ENCODE results near the gene U2SURP.

The U2SURP gene

DNA sequence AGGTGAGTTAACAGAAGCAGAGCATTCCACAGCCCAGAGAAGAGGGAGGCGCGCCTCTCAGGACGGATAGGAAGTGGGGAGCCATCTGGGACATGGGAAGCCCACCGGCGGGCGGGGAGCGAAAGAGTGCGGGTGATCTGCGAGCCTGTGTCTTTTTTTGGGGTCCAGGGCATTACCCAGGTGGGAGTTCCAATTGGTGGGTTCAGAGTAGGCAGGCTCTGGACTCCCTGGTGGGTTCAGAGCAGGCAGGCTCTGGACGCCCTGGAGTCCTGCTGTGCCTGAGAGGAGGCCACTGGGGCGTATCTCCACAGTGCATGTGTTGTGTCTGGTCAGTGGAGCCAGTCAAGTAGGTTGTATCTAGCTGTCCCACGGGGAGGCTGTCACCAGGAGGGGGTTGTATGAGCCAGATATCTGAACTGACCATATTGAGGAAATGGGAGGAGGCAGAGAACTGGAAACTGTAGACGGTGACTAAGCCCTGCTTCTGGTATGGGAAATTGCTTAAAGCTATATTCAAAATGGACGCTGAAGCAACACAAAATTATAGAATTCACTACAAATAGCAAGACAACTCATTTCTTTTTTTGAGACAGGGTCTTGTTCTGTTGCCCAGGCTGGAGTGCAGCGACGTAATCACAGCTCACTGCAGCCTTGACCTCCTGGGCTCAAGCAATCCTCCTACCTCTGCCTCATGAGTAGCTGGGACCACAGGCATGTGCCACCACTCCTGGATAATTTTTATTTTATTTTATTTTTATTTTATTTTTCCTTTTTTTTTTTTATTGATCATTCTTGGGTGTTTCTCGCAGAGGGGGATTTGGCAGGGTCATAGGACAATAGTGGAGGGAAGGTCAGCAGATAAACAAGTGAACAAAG lies 83.7 kb downstream of the U2SURP start:
- Histone ChIP-seq H3K27ac (ENCODE audit: low read depth, low read length) (no peak overlapping the region), H3K27me3 (ENCODE audit: control insufficient read depth, insufficient read depth, low read length) (no peaks in the 10 kb centered on the region), H3K36me3 (ENCODE audit: control insufficient read depth, insufficient read depth, low read length) (no peaks in the 10 kb centered on the region), H3K9ac (ENCODE audit: low read length) (no peak overlapping the region), H3K4me1 (ENCODE audit: control insufficient read depth, insufficient read depth, low read length) (no peaks in the 10 kb centered on the region), H3K4me3 (ENCODE audit: low read length) (no peak overlapping the region)

DNA sequence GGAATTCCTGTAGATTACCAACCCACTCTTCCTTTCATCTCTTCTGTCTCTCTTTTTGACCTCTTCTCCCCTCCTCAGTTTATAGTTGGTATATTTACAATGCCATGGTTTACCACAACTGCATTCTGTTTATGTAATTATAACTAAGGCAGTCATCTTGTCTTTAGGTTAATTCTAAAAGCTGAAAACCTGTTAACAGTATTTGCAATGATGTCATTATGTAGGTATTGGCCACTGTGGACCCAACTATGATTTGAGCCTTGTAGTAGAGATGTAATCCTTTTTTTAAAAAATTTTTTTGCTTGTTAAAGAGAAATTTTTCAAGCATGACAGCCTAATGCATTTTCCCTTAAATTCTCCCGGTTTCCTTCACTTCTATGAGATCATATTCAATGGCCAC lies 87.5 kb downstream of the U2SURP start:
- Histone ChIP-seq H3K4me1 (ENCODE audit: control insufficient read depth, insufficient read depth, low read length) (no peaks in the 10 kb centered on the region), H3K9ac (ENCODE audit: low read length) (no peak overlapping the region), H3K27ac (ENCODE audit: low read depth, low read length) (no peak overlapping the region), H3K27me3 (ENCODE audit: control insufficient read depth, insufficient read depth, low read length) (no peaks in the 10 kb centered on the region), H3K4me3 (ENCODE audit: low read length) (no peak overlapping the region), H3K36me3 (ENCODE audit: control insufficient read depth, insufficient read depth, low read length) (no peaks in the 10 kb centered on the region)

DNA sequence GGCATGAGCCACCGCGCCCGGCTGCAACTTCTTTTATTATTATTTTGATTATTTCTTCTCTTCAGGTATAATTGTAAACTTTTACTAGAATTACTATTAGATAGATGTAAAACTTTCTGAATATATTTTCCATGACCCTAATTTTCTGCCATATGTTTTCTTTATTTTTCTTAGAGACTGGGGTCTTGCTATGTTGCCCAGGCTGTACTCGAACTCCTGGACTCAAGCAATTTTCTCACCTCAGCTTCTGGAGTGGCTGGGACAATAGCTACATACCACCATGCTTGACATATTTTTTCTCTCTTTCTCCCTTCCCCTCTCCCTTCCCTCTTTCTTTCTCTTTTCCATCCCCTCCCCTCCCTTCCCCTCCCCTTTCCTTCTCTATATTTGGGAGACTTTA lies 88.6 kb downstream of the U2SURP start:
- no peaks in the 10 kb centered on the region for H3K36me3 ChIP-seq (ENCODE audit: control insufficient read depth, insufficient read depth, low read length)
- no peak overlapping the region for H3K4me3 ChIP-seq (ENCODE audit: low read length)
- no peaks in the 10 kb centered on the region for H3K4me1 ChIP-seq (ENCODE audit: control insufficient read depth, insufficient read depth, low read length)
- no peaks in the 10 kb centered on the region for H3K27me3 ChIP-seq (ENCODE audit: control insufficient read depth, insufficient read depth, low read length)
- H3K27ac ChIP-seq (ENCODE audit: low read depth, low read length), result no peak overlapping the region
- no peak overlapping the region for H3K9ac ChIP-seq (ENCODE audit: low read length)

DNA sequence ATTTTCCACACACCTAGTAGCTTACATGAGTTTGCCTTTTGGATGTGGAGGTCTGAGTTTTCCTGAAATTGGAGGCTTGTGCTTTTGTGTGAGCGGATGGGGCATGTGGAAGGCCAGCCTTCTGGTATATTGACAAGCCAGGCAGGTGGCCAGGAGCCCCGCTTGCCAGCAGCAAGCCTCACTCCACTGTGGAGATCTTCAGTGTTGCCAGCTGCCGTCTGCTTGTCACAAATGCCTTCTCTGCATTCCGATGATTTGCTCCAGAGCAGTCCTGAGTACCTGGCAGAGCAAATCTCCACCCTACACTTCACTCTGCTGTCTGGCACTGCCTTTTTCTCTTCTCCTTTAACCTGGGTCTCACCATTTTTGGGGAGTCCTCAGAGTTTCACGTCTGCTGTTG lies 89.1 kb downstream of the U2SURP start:
- Histone ChIP-seq H3K4me3 (ENCODE audit: low read length) (no peak overlapping the region), H3K4me1 (ENCODE audit: control insufficient read depth, insufficient read depth, low read length) (no peaks in the 10 kb centered on the region), H3K9ac (ENCODE audit: low read length) (no peak overlapping the region), H3K27ac (ENCODE audit: low read depth, low read length) (no peak overlapping the region), H3K36me3 (ENCODE audit: control insufficient read depth, insufficient read depth, low read length) (no peaks in the 10 kb centered on the region), H3K27me3 (ENCODE audit: control insufficient read depth, insufficient read depth, low read length) (no peaks in the 10 kb centered on the region)

DNA sequence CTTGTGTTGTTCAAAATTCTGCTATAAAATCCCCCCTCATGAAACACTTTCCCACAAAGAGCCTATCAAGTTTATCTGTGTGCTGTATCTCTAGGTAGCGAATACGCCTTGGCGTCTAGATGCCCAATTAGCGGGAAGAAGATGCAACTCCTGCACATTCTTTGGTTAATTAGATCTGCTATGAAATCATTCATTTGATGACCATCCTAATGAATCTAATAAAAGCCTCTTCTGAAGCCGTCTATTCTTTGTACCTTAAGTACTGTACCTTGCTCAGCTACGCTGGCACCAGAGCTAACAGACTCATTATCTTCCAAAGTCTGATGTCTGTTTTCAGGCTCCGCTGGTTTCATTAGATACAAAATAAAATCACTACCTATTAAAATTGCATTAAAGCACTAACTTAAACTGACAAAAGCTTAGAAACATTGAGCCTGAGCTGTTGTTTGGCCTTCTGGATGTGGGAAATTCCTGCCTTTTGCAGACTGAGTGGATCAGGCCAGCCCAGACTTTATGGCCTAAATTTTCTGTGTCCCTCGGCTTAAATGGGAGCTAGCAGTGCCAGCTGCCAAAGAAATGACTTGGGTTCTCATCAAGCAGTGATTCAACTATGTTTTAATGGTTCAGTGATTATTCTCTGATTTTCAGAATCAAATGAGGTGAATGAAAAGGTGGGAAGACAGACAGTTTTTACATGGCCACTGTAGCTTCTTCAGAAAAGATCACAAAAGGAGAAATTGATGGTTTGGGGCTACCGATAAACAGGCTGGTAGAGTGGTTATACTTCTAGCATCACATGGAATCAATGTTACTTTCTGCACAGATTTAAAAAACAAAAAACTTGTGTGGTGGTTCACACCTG lies 89.8 kb downstream of the U2SURP start:
- Histone ChIP-seq H3K27ac (ENCODE audit: low read depth, low read length) (no peak overlapping the region), H3K36me3 (ENCODE audit: control insufficient read depth, insufficient read depth, low read length) (no peaks in the 10 kb centered on the region), H3K9ac (ENCODE audit: low read length) (no peak overlapping the region)

DNA sequence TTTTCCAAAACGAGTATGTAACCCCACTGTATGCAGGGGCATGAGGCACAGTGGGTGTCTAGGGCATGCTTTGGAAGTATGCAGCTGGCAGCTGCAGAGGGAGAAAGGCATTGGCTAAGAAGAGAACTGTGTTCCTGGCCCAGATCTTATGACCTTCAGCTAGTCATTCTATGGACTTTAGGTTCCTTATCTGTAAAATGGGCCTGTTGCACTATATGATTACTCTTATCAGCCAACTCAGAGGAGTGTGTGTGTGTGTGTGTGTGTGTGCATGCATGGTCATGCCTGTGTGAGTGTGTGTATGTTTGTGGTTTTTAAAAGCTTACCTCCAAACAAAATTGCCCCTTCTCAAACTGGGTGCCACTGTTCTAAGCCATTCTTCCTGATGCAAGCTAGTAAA lies 90.8 kb downstream of the U2SURP start:
- no peaks in the 10 kb centered on the region for H3K36me3 ChIP-seq (ENCODE audit: control insufficient read depth, insufficient read depth, low read length)
- H3K9ac ChIP-seq (ENCODE audit: low read length), result no peak overlapping the region
- no peaks in the 10 kb centered on the region for H3K4me1 ChIP-seq (ENCODE audit: control insufficient read depth, insufficient read depth, low read length)
- no peaks in the 10 kb centered on the region for H3K27me3 ChIP-seq (ENCODE audit: control insufficient read depth, insufficient read depth, low read length)
- H3K27ac ChIP-seq (ENCODE audit: low read depth, low read length), result no peak overlapping the region
- H3K4me3 ChIP-seq (ENCODE audit: low read length), result no peak overlapping the region

More for the DNA sequence above, 89.8 kb downstream of the U2SURP start:
- no peaks in the 10 kb centered on the region for H3K4me1 ChIP-seq (ENCODE audit: control insufficient read depth, insufficient read depth, low read length)
- no peak overlapping the region for H3K4me3 ChIP-seq (ENCODE audit: low read length)
- H3K27me3 ChIP-seq (ENCODE audit: control insufficient read depth, insufficient read depth, low read length), result no peaks in the 10 kb centered on the region

DNA sequence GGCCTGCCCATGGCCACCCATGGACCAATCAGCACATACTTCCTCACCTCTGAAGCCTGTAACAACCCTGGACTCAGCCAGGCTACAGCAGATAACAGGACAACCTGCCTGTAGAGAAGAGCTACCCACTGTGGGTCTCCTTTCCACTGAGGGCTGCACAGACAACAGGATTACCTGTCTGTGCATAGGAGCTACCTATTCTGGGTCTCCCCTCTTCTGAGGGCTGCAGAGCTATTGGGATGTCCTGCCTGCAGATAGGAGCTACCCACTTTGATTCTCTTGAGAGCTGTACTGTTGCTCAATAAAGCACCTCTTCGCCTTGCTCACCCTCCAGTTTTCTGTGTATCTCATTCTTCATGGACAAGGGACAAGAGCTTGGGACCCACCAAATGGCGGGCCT lies 94.4 kb downstream of the U2SURP start:
- H3K27me3 ChIP-seq (ENCODE audit: control insufficient read depth, insufficient read depth, low read length), result no peaks in the 10 kb centered on the region
- H3K4me1 ChIP-seq (ENCODE audit: control insufficient read depth, insufficient read depth, low read length), result no peaks in the 10 kb centered on the region
- H3K27ac ChIP-seq (ENCODE audit: low read depth, low read length), result no peak overlapping the region

DNA sequence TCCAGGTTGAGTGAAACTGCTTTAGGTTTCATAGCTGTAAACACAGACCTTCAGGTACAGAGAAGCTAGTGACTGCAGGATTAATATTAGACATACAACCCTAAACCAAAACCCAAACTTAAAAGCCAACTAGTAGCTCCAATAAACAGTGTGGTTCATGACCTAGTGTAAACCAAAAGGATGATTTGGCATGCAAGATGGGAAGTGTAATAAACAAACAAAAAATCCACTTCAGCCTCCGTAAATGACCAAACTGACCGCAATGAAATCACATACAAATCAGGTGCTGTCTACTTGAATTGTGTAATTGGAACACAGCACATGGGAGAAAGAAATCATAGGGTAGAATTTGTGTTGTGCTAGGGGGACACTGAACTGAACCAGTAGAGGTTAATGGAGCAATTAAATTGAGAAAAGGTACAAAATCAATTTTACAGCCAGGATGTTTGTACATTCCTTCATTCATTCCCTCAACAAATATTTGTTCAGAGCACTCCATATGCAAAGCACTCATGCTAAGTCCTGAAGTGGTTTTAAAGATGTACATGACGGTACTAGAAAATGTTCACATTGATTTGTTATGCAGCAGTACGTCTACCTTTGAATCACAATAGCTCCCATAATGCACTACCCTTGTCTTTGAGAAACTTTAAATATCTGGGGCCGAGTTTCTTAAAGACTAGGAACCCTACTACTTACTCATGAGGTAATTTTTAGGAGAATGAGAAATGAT lies 96.8 kb downstream of the U2SURP start:
- no peaks in the 10 kb centered on the region for H3K36me3 ChIP-seq (ENCODE audit: control insufficient read depth, insufficient read depth, low read length)
- H3K27ac ChIP-seq (ENCODE audit: low read depth, low read length), result no peak overlapping the region
- H3K27me3 ChIP-seq (ENCODE audit: control insufficient read depth, insufficient read depth, low read length), result no peaks in the 10 kb centered on the region
- H3K4me1 ChIP-seq (ENCODE audit: control insufficient read depth, insufficient read depth, low read length), result no peaks in the 10 kb centered on the region
- no peak overlapping the region for H3K4me3 ChIP-seq (ENCODE audit: low read length)
- no peak overlapping the region for H3K9ac ChIP-seq (ENCODE audit: low read length)

More for the DNA sequence above, 94.4 kb downstream of the U2SURP start:
- Histone ChIP-seq H3K36me3 (ENCODE audit: control insufficient read depth, insufficient read depth, low read length) (no peaks in the 10 kb centered on the region), H3K4me3 (ENCODE audit: low read length) (no peak overlapping the region), H3K9ac (ENCODE audit: low read length) (no peak overlapping the region)

DNA sequence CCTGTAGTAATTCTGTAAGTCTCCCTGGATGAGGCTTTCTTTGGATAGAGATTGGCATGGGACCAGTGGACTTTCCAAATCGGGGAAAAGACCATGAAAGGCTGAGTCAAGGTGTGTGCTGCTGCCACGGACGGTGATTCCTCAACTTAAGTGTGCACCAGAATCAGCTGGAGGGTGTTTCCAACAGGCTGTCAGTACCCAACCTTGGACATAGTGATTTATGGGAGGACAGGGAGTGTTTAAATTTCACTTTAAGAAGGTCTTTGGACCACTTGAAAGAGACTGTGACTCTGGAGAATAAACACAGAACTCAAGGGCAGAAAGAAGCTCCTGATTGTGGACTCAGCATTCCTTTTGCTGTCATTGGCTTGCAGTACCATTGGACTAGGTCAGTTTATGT lies 97.8 kb downstream of the U2SURP start:
- no peak overlapping the region for H3K4me3 ChIP-seq (ENCODE audit: low read length)
- no peaks in the 10 kb centered on the region for H3K4me1 ChIP-seq (ENCODE audit: control insufficient read depth, insufficient read depth, low read length)
- no peaks in the 10 kb centered on the region for H3K36me3 ChIP-seq (ENCODE audit: control insufficient read depth, insufficient read depth, low read length)
- H3K27me3 ChIP-seq (ENCODE audit: control insufficient read depth, insufficient read depth, low read length), result no peaks in the 10 kb centered on the region
- no peak overlapping the region for H3K27ac ChIP-seq (ENCODE audit: low read depth, low read length)
- H3K9ac ChIP-seq (ENCODE audit: low read length), result no peak overlapping the region

DNA sequence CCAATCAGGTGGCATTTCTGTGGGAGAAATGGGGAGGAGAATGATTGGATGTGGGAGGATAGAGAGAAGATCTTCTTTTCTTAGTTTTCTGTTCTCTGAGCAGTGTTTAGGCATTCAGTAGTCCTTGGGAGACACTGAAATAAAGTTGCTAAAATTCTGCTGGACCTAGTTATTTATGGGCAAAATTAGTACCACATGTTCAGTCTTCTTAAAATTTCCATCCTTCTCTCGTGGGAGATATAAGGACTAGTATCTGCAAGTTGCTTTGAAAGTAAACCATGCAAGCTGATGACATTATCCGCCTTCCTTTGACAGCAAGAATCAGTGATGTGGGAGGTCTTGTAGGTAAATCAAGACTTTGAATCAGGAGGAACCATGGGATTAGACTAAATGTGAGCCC lies 98.3 kb downstream of the U2SURP start:
- no peak overlapping the region for H3K27ac ChIP-seq (ENCODE audit: low read depth, low read length)

DNA sequence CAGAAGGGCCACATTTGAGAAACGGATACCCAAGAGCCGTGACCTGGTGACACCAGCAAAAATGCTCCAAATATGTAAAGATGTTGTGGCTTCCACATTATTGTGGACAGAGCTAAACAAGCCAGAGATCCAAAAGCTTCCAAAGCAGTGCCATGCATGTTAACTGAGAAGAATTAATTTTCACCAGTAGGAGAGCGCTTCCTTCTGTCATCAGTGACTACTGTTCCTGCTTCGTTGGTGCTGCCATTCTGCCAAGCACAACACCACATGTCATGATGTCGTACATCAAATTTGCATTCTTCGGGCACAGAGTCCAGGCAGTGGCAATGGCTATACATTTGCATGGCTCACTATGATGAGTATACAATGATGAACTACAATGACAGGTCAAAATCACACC lies 99.1 kb downstream of the U2SURP start:
- H3K9ac ChIP-seq (ENCODE audit: low read length), result no peak overlapping the region
- no peaks in the 10 kb centered on the region for H3K36me3 ChIP-seq (ENCODE audit: control insufficient read depth, insufficient read depth, low read length)
- H3K27ac ChIP-seq (ENCODE audit: low read depth, low read length), result no peak overlapping the region
- no peaks in the 10 kb centered on the region for H3K27me3 ChIP-seq (ENCODE audit: control insufficient read depth, insufficient read depth, low read length)
- no peak overlapping the region for H3K4me3 ChIP-seq (ENCODE audit: low read length)
- no peaks in the 10 kb centered on the region for H3K4me1 ChIP-seq (ENCODE audit: control insufficient read depth, insufficient read depth, low read length)

More for the DNA sequence above, 98.3 kb downstream of the U2SURP start:
- Histone ChIP-seq H3K4me1 (ENCODE audit: control insufficient read depth, insufficient read depth, low read length) (no peaks in the 10 kb centered on the region), H3K4me3 (ENCODE audit: low read length) (no peak overlapping the region), H3K9ac (ENCODE audit: low read length) (no peak overlapping the region), H3K36me3 (ENCODE audit: control insufficient read depth, insufficient read depth, low read length) (no peaks in the 10 kb centered on the region), H3K27me3 (ENCODE audit: control insufficient read depth, insufficient read depth, low read length) (no peaks in the 10 kb centered on the region)

DNA sequence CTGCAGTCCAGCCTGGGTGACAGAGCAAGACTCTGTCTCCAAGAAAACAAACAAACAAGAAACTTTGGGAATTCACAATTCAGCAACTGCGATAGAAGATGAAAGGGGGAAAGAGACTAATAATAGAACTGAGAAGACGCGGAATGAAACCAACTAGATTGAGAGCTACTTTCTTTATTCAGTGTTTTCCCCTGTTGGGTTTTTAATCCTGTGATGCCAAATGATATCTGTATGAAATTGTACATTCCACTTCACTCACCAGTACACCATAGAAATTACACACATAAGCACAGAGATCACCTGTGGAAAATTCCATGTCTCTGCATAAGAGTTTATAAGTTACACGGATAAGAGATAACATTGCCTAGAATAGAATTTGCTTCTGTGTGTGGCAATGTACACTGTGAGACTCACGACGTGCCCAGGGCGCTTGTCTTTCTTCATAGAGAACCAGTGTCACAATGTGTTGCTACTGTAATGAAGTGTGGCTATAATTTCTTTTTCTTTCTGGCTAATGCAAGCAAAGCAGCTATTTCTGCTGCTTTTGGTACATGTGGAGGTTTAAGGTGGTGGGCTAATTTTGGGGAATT lies 100.5 kb downstream of the U2SURP start:
- H3K9ac ChIP-seq (ENCODE audit: low read length), result no peak overlapping the region
- no peaks in the 10 kb centered on the region for H3K27me3 ChIP-seq (ENCODE audit: control insufficient read depth, insufficient read depth, low read length)
- no peaks in the 10 kb centered on the region for H3K4me1 ChIP-seq (ENCODE audit: control insufficient read depth, insufficient read depth, low read length)

More for the DNA sequence above, 100.5 kb downstream of the U2SURP start:
- no peak overlapping the region for H3K27ac ChIP-seq (ENCODE audit: low read depth, low read length)
- no peaks in the 10 kb centered on the region for H3K36me3 ChIP-seq (ENCODE audit: control insufficient read depth, insufficient read depth, low read length)
- no peak overlapping the region for H3K4me3 ChIP-seq (ENCODE audit: low read length)

Measured in rectal smooth muscle tissue (tissue), 1 donor.